ENCODE measurements around the gene COPS8.

COPS8 gene

GRCh38 chr2:237144516-237144915 is 58.8 kb downstream of the COPS8 start:
- no peak for DNase-seq
- in situ Hi-C loops (cut with HindIII; ENCODE audit: low pct_ligation_motif_present, low pct_unique_long_range_greater_than_20kb, low sequenced_read_pairs): no loop called here

DNA sequence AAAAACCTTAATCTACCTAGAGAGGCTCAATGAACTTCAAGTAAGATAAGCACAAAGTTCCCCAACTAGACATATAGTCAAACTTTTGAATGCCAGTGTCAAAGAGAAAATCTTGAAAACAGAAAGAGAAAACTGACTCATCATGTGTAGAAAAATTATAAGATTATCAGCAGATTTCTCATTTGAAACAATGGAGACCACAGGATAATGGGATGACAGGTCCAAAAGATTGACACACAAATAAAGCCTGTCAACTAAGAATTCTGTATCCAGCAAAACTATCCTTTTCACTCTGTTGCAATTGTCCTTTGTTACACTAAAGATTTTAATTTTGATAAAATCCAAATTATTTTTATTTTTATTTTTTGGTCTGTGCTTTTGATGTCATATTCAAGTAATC is 61.6 kb downstream of the COPS8 start:
- in situ Hi-C loops (cut with HindIII; ENCODE audit: low pct_ligation_motif_present, low pct_unique_long_range_greater_than_20kb, low sequenced_read_pairs): no loop called here

DNA sequence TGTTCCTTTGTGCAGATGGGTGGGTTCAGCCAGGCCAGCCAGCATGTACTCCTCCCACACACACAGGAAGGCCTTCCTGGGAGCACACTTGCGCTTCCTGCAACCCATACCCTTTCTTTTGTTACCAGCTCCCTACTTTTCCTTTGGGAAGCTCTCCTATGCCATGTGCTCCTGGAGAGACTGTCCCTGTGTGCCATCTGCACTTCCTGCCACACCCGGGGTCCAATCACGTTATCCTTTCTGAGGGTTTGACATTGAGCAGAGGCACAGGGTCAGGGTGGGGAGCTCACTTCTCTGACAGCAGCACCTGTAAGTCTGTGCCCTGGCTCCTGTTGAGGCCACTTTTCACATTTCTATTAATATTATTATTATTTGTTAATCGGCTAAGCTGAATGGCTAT is 62.9 kb downstream of the COPS8 start:
- in situ Hi-C loops (cut with HindIII; ENCODE audit: low pct_ligation_motif_present, low pct_unique_long_range_greater_than_20kb, low sequenced_read_pairs): no loop called here

More for the DNA sequence above, 61.6 kb downstream of the COPS8 start:
- DNase-seq: peak; percentile 16

GRCh38 chr2:237149425-237149824 is 63.7 kb downstream of the COPS8 start:
- no peak for DNase-seq
- in situ Hi-C loops (cut with HindIII; ENCODE audit: low pct_ligation_motif_present, low pct_unique_long_range_greater_than_20kb, low sequenced_read_pairs): no loop called here

More for the DNA sequence above, 62.9 kb downstream of the COPS8 start:
- no peak for DNase-seq

All from ACHN (cell line).